DND-41 (cell line): ENCODE measurements around the gene DRAM1.
"Not testable (repeated sequence)": the region's sequence is repeated elsewhere in the genome, so short reads cannot be mapped to it uniquely, and the experiment has no call there.

ENCODE experiments used
- ATAC-seq: fragments of 200-7000 bp; cut with Tn5 transposase; 3 replicates; pipeline ENCODE4 v1.9.1; 2021; ENCODE audit warnings: low read depth; ENCODE audit not compliant: insufficient read depth
- DNase-seq: peaks from one replicate; pipeline ENCODE4 v3.0.0-alpha.2; 2020
- H2AFZ ChIP-seq: 2 replicates; pipeline ENCODE4 v1.6.0; 2012; ENCODE audit warnings: low read depth, low read length
- H3K27ac ChIP-seq: 2 replicates; pipeline ENCODE4 v1.5.1; 2012; ENCODE audit warnings: low read length, inconsistent platforms
- H3K27me3 ChIP-seq: fragments of 200-600 bp; sonication (generic); 2 replicates; pipeline ENCODE4 v1.6.0; 2012; ENCODE audit warnings: low read length, mild to moderate bottlenecking, inconsistent platforms; ENCODE audit not compliant: insufficient read depth, poor library complexity
- H3K36me3 ChIP-seq: 2 replicates; pipeline ENCODE4 v1.5.1; 2012; ENCODE audit warnings: low read length, inconsistent platforms; ENCODE audit not compliant: insufficient read depth
- H3K4me1 ChIP-seq: 2 replicates; pipeline ENCODE4 v1.5.1; 2012; ENCODE audit warnings: mild to moderate bottlenecking, low read length; ENCODE audit not compliant: insufficient read depth
- H3K4me2 ChIP-seq: 2 replicates; pipeline ENCODE4 v1.6.0; 2012; ENCODE audit warnings: mild to moderate bottlenecking, moderate library complexity, low read length, inconsistent platforms; ENCODE audit not compliant: insufficient read depth
- H3K4me3 ChIP-seq, 2 experiments: fragments of 200-600 bp in 1 of 2; shearing (Covaris generic) in 1 of 2; 2 replicates each; pipeline ENCODE4 v1.5.1; 2012 to 2016; ENCODE audit warnings: inconsistent platforms in 2 of 2, low read length in 2 of 2, mild to moderate bottlenecking in 2 of 2, low read depth in 1 of 2, moderate library complexity in 1 of 2
- H3K79me2 ChIP-seq: 2 replicates; pipeline ENCODE4 v1.6.0; 2012; ENCODE audit warnings: low read length, inconsistent platforms; ENCODE audit not compliant: insufficient read depth
- H3K9ac ChIP-seq: 2 replicates; pipeline ENCODE4 v1.6.0; 2012; ENCODE audit warnings: low read depth, mild to moderate bottlenecking, inconsistent platforms, low read length, moderate library complexity
- H3K9me3 ChIP-seq: 2 replicates; pipeline ENCODE4 v1.5.1; 2012; ENCODE audit warnings: low read length, moderate library complexity, mild to moderate bottlenecking, inconsistent platforms; ENCODE audit not compliant: insufficient read depth, severe bottlenecking
- H4K20me1 ChIP-seq: 2 replicates; pipeline ENCODE4 v1.6.0; 2012; ENCODE audit warnings: low read length; ENCODE audit not compliant: insufficient read depth
- CTCF ChIP-seq: IDR thresholded peaks from 2 replicates; pipeline ENCODE4 v1.5.1; 2012; ENCODE audit warnings: borderline replicate concordance, low read length, moderate library complexity, mild to moderate bottlenecking; ENCODE audit not compliant: poor library complexity, severe bottlenecking; ENCODE audit errors: extremely low read depth
- EZH2 ChIP-seq: IDR thresholded peaks from 3 replicates; pipeline ENCODE4 v1.6.1; 2012; ENCODE audit warnings: borderline replicate concordance, low read depth, mild to moderate bottlenecking, moderate library complexity, low read length, inconsistent platforms; ENCODE audit not compliant: severe bottlenecking

DRAM1 gene

DNA sequence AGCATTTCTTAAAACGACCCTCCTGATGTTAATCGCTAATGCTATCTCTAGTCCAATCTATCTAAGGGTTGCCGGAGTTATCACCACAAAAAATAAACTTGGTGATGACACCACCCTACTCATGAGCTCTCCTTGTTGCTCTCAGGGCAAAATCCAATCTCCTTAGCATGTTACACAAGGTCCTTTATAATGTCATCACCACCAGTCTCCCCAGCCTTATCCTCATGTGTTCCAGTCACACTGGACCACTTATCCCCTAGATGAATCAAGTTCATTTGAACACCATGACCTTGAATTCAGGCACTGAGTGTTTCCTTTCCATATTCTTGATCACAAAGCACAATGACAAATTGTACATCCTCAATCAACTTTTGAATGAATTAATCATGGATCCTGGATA, 19.0 kb upstream of the DRAM1 start:
- no peaks in the 10 kb centered on the region for H3K9me3 ChIP-seq
- H3K4me2 ChIP-seq: no peak overlapping the region
- DNase-seq: no peak
- no peaks in the 10 kb centered on the region for H3K36me3 ChIP-seq
- no peak overlapping the region for H3K27ac ChIP-seq
- ATAC-seq: no peak
- H3K4me3 ChIP-seq: no peak overlapping the region
- peaks cover 19% of the 10 kb centered on the region for H3K4me1 ChIP-seq
- H4K20me1 ChIP-seq: no peaks in the 10 kb centered on the region
- no peaks in the 10 kb centered on the region for H3K27me3 ChIP-seq
- H3K9ac ChIP-seq: no peak overlapping the region
- H2AFZ ChIP-seq: no peak overlapping the region
- no peaks in the 10 kb centered on the region for H3K79me2 ChIP-seq
- TF ChIP-seq EZH2 (no peak), CTCF (no peak)

GRCh38 chr12:101859664-101860607, 17.4 kb upstream of the DRAM1 start:
- Histone ChIP-seq H3K27me3 (no peaks in the 10 kb centered on the region), H3K36me3 (no peaks in the 10 kb centered on the region), H2AFZ (no peak overlapping the region), H3K9ac (no peak overlapping the region), H3K79me2 (no peaks in the 10 kb centered on the region), H3K4me3 (no peak overlapping the region), H3K27ac (no peak overlapping the region), H3K4me1 (peaks cover 14% of the 10 kb centered on the region), H3K9me3 (no peaks in the 10 kb centered on the region), H4K20me1 (no peaks in the 10 kb centered on the region), H3K4me2 (no peak overlapping the region)
- no peak for ATAC-seq
- no peak for DNase-seq
- TF ChIP-seq EZH2 (no peak), CTCF (no peak)

- not testable (repeated sequence) for DNase-seq, H3K79me2 ChIP-seq, H3K9me3 ChIP-seq, ATAC-seq, H3K9ac ChIP-seq, H3K4me2 ChIP-seq, H3K36me3 ChIP-seq, H2AFZ ChIP-seq, H3K4me1 ChIP-seq, H3K27me3 ChIP-seq, H4K20me1 ChIP-seq, H3K27ac ChIP-seq, H3K4me3 ChIP-seq
Observed at GRCh38 chr12:101861688-101862087, 15.7 kb upstream of the DRAM1 start.

DNA sequence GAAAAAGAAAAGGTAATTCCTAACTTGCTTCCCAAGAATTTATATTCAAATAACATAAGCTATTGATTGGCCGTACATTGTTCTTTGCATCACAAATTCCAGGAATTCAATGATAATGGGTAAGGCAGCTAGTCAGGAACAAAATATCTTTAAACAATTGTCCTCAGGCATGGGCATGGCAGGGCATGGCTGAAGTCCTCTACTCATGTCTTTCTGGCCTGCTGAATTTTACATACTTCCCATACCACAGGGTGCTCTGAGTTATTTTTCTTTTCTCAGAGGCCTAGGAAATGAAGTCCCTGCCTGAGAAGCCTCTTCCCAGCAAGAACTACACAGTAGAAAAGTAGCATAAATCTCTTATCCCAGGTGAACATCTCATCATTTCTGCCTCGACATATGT, 15.1 kb upstream of the DRAM1 start:
- Histone ChIP-seq H3K4me2 (no peak overlapping the region), H3K4me3 (no peak overlapping the region), H3K79me2 (no peaks in the 10 kb centered on the region), H3K36me3 (no peaks in the 10 kb centered on the region), H2AFZ (no peak overlapping the region), H3K27ac (no peak overlapping the region), H3K9me3 (no peaks in the 10 kb centered on the region), H3K4me1 (no peaks in the 10 kb centered on the region), H3K9ac (no peak overlapping the region), H4K20me1 (no peaks in the 10 kb centered on the region), H3K27me3 (no peaks in the 10 kb centered on the region)
- DNase-seq (no peak), ATAC-seq (no peak)
- TF ChIP-seq EZH2 (no peak), CTCF (no peak)
